ENCODE data around the gene NOL11.

GRCh38 chr17:67678414-67678813, 39.3 kb upstream of the NOL11 start:
- TF ChIP-seq CTCF (IDR thresholded peaks at IDR 0.05; ENCODE audit: insufficient read depth, low read length), result no peak
- no peak for TF ChIP-seq POLR2AphosphoS5 (IDR thresholded peaks at IDR 0.05; ENCODE audit: low read depth)
- no peak for TF ChIP-seq REST (IDR thresholded peaks at IDR 0.05; ENCODE audit: insufficient replicate concordance, low read depth)

Data from HL-60 (cell line).